Measurements from ENCODE around the gene MAML3. TPM values are rescaled to one million over a fixed set of nuclear protein-coding genes. Genes with fewer than 3 reads are reported as not detected.

The MAML3 gene
- polyA plus RNA-seq, 3 donors: 16.4 to 16.8 (median 16.8) TPM

DNA sequence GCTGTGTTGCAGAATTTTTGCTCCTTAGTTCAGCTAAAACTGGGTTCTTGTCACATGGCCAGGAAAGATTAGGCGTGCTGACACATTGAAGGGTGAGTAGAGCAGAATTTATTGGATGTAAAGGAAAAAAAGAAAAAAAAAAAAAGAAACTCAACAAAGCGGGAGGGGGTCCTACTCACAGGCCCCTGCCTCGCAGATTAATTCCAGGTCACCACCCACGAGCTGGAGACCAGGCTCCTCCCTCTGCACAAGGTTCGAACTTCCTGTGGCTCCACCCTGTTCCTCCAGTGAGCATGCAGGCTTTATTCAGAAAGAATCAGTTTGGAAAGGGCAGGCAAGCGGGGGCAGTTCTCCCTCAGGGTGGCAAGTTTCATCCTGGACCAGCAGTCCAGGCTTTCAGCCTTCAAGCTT, 471.2 kb downstream of the MAML3 start:
- no peak for DNase-seq (ENCODE audit: low read depth in 3 of 3, low spot score in 2 of 3)

GRCh38 chr4:139682309-139682708, 471.7 kb downstream of the MAML3 start:
- no peak for DNase-seq (ENCODE audit: low read depth in 3 of 3, low spot score in 2 of 3)

- DNase-seq (ENCODE audit: low read depth in 3 of 3, low spot score in 2 of 3): no peak
Observed at GRCh38 chr4:139676913-139677585, 476.9 kb downstream of the MAML3 start.

DNA sequence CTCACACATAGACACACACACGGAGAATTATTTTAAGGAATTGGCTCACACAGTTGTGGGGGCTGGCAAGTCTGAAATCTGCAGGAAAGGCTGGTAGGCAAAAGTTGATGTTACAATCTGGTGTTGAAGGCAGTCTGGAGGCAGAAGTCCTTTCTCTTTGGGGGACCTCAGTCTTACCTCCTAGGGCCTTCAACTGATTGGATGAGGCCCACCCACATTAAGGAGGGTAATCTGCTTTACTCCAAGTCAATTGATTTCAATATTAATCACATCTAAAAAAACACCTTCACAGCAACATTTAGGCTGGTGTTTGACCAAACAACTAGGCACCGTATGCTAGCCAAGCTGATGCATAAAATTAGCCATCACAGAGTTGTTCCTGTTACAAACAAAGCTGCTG, 477.6 kb downstream of the MAML3 start:
- no peak for DNase-seq (ENCODE audit: low read depth in 3 of 3, low spot score in 2 of 3)

DNA sequence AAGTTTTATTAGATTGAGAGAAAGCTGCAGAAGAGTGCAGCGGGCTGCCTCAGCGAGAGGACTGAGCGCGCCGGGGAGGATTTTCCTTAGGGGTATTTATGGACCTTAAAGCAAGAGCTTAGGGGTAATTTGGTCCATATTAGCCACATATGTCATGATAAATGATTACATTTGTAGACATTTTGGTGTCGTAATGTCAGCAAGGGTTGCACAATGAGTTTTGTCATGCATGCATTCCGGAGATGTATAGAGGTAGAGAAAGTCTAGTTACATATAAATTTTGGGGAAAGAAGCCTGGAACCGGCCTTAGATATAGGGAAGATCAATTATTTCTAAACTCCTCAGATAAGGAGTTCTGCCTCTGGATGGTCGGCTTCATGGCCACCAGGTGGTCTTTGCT, 478.3 kb downstream of the MAML3 start:
- no peak for DNase-seq (ENCODE audit: low read depth in 3 of 3, low spot score in 2 of 3)

- DNase-seq (ENCODE audit: low read depth in 3 of 3, low spot score in 2 of 3): no peak
Observed at GRCh38 chr4:139674875-139675550, 479.0 kb downstream of the MAML3 start.

DNA sequence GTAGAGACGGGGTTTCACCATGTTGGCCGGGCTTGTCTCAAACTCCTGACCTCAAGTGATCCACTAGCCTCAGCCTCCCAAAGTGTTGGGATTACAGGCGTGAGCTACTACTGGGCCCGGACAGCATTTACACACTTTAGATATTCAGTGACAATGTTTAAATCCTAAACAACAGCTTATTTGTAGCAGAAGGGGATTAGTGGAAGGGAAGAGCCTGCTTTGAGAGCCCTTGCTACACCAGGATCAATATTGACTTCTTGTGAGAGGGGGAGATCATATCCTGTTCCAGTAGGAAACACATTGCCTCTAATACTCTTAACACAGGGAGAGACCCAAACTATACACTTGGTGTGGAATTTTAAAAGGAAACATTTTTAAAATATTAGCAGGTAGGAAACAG, 481.3 kb downstream of the MAML3 start:
- no peak for DNase-seq (ENCODE audit: low read depth in 3 of 3, low spot score in 2 of 3)

DNA sequence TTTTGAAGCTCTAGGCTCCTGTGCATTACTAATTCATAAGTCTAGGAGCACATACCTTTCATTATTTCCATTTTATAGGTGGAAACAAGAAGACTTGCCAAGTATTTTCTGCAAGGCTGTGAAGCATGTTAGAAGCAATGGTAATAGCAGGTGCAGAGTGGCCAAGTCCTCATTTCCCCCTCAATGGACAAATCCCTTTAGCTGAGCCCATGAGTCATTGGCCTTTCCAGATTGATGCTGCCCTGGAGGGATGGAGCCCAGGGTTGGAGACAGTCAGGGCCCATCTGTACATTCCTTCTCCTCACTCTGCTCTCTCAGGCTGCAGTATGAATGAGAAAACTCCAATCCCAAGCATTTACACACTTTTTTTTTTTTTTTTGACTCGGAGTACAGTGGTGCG, 481.8 kb downstream of the MAML3 start:
- no peak for DNase-seq (ENCODE audit: low read depth in 3 of 3, low spot score in 2 of 3)

- no peak for DNase-seq (ENCODE audit: low read depth in 3 of 3, low spot score in 2 of 3)
Observed at GRCh38 chr4:139670775-139671174, 483.2 kb downstream of the MAML3 start.

GRCh38 chr4:139669890-139670289, 484.1 kb downstream of the MAML3 start:
- DNase-seq (ENCODE audit: low read depth in 3 of 3, low spot score in 2 of 3): no peak

- no peak for DNase-seq (ENCODE audit: low read depth in 3 of 3, low spot score in 2 of 3)
Observed at GRCh38 chr4:139669335-139669734, 484.6 kb downstream of the MAML3 start.

GRCh38 chr4:139668658-139669201, 485.3 kb downstream of the MAML3 start:
- DNase-seq (ENCODE audit: low read depth in 3 of 3, low spot score in 2 of 3): no peak

DNA sequence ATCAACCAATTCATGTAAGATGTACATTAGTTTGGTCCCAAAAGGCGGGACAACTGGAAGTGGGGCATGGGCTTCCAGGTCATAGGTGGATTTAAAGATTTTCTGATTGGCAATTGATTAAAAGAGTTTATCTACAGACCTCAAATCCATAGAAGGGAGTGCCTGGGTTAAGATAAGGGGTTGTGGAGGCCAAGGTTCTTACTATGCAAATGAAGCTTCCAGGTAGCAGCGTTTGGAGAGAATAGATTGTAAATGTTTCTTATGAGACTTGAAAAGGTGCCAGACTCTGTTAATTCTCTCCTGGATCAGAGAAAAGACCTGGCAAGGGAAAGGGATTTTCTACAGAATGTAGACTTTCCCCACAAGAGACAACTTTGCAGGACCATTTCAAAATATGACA, 485.9 kb downstream of the MAML3 start:
- DNase-seq (ENCODE audit: low read depth in 3 of 3, low spot score in 2 of 3): no peak

Other genes with a start within 250 kb of the MAML3 start
- gene SCOC, start 219.5 kb upstream of the MAML3 start, polyA plus RNA-seq (ENCODE audit: insufficient read length in 3 of 3): 100 to 1,000 TPM; 141 to 161 (median 160) TPM